ENCODE results near the gene DNAJB4.

DNA sequence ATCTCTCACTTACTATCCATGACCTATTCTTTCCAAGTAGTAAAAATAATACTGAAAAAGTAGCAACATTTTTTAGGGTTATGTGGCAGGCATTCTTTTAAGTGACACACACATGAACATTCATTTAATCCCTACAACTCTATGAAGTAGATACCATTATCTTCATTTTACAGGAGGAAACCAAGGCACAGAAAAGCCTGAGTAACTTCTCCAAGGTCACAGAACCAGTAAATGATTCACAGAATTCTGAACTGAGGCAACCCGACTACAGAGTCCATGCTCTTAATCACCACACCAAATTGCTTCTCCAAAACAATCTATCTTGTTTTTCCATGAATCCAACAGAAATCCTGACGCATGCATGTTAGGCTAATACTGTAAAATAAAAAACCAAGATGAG is 43.3 kb upstream of the DNAJB4 start:
- TF ChIP-seq, protein P1, sequence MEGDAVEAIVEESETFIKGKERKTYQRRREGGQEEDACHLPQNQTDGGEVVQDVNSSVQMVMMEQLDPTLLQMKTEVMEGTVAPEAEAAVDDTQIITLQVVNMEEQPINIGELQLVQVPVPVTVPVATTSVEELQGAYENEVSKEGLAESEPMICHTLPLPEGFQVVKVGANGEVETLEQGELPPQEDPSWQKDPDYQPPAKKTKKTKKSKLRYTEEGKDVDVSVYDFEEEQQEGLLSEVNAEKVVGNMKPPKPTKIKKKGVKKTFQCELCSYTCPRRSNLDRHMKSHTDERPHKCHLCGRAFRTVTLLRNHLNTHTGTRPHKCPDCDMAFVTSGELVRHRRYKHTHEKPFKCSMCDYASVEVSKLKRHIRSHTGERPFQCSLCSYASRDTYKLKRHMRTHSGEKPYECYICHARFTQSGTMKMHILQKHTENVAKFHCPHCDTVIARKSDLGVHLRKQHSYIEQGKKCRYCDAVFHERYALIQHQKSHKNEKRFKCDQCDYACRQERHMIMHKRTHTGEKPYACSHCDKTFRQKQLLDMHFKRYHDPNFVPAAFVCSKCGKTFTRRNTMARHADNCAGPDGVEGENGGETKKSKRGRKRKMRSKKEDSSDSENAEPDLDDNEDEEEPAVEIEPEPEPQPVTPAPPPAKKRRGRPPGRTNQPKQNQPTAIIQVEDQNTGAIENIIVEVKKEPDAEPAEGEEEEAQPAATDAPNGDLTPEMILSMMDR (IDR thresholded peaks at IDR 0.05): no peak
- no peak for TF ChIP-seq POLR2A (IDR thresholded peaks at IDR 0.05)
